ENCODE data around the gene CREB3L4.
"Not testable (repeated sequence)": the region's sequence is repeated elsewhere in the genome, so short reads cannot be mapped to it uniquely, and the experiment has no call there.

The CREB3L4 gene

GRCh38 chr1:153960206-153960605, 7.5 kb upstream of the CREB3L4 start:
- no peak for DNase-seq

- no peak for DNase-seq
These were observed 6.3 kb upstream of the CREB3L4 start for GRCh38 chr1:153961421-153961820.

- DNase-seq: no peak
These were observed 5.3 kb upstream of the CREB3L4 start for GRCh38 chr1:153962088-153963029.

- DNase-seq: peak; percentile 97 to 98
These were observed 4.5 kb upstream of the CREB3L4 start, which contains the start of gene SLC39A1 for GRCh38 chr1:153963030-153963849. Gene SLC39A1, minus strand, starts transcription at chr1:153963537. Its CDS starts 822 bp downstream, at chr1:153962715.

- DNase-seq: no peak
These were observed 3.8 kb upstream of the CREB3L4 start for GRCh38 chr1:153963850-153964331.

- no peak for DNase-seq
These were observed 280 bp downstream of the CREB3L4 start for GRCh38 chr1:153968000-153968363.

GRCh38 chr1:153968408-153968807, 706 bp downstream of the CREB3L4 start:
- DNase-seq: no peak

- no peak for DNase-seq
These were observed 1.3 kb downstream of the CREB3L4 start for GRCh38 chr1:153968972-153969371.

GRCh38 chr1:153970346-153970745, 2.6 kb downstream of the CREB3L4 start:
- DNase-seq: no peak

GRCh38 chr1:153973071-153973470, 5.4 kb downstream of the CREB3L4 start:
- no peak for DNase-seq

GRCh38 chr1:153973525-153973924, 5.8 kb downstream of the CREB3L4 start:
- DNase-seq: no peak

- no peak for DNase-seq
These were observed 9.1 kb downstream of the CREB3L4 start for GRCh38 chr1:153976819-153977249.

- peak; percentile 87 to 89 for DNase-seq
These were observed 9.8 kb downstream of the CREB3L4 start, which contains the start of gene JTB for GRCh38 chr1:153977250-153978240. Gene JTB, minus strand, starts transcription at chr1:153977674. Its CDS starts 422 bp downstream, at chr1:153977252.

- no peak for DNase-seq
These were observed 10.7 kb downstream of the CREB3L4 start for GRCh38 chr1:153978274-153978909.

- DNase-seq: not testable (repeated sequence)
These were observed 11.4 kb downstream of the CREB3L4 start for GRCh38 chr1:153979091-153979490.

GRCh38 chr1:153981735-153982134, 14.0 kb downstream of the CREB3L4 start:
- not testable (repeated sequence) for DNase-seq

GRCh38 chr1:153984123-153984894, 16.6 kb downstream of the CREB3L4 start:
- no peak for DNase-seq

GRCh38 chr1:153985341-153985912, 17.7 kb downstream of the CREB3L4 start:
- peak; percentile 50 to 61 for DNase-seq

GRCh38 chr1:153985941-153986761, 18.4 kb downstream of the CREB3L4 start, which contains the start of gene RAB13:
Gene RAB13, minus strand, starts transcription at chr1:153986339. Its CDS starts 103 bp downstream, at chr1:153986236.
- DNase-seq: no peak

Data from stimulated activated CD4-positive, alpha-beta T cell treated with anti-CD3 and anti-CD28 coated beads, Interleukin-2, amount 100 ng/mL, for 24 hours (primary cell).